ENCODE data around the gene CALU.
A peak's percentile ranks its signal among the peaks of the same experiment; 100 is the strongest.

CALU gene

DNA sequence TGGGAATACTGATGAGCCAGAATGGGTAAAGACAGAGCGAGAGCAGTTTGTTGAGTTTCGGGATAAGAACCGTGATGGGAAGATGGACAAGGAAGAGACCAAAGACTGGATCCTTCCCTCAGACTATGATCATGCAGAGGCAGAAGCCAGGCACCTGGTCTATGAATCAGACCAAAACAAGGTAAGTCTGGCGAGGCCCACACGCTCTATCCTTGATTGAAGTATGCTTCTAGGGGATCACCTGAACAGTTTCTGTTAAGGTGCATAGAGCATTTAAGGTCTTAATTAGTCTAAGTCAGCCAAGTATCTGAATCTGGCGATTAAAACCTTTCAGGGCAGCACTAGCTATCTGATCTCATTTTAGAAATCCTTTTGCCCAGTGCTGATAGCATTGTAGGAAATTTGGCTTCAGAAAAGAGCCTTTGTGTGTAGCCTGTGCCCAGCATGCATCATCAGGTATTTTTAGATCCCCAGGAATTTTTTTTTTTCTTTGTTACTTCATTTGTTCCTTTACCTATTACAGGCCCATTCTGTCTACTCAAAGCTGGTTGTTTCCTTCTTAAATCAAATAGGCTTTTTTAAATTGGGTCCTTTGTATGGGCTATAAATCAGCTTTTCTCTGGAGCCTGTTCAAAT lies 28.4 kb downstream of the CALU start:
- no peak overlapping the region for H3K4me3 Mint-ChIP-seq
- no peaks in the 10 kb centered on the region for H3K27me3 Mint-ChIP-seq
- no peaks in the 10 kb centered on the region for H3K9me3 Mint-ChIP-seq
- H3K4me1 Mint-ChIP-seq, result no peaks in the 10 kb centered on the region
- ATAC-seq (replicated peaks; ENCODE audit: extremely low read depth, poor library complexity, severe bottlenecking), result no peak
- DNase-seq (ENCODE audit: low spot score in 2 of 2), result no peak
- no peak overlapping the region for H3K27ac Mint-ChIP-seq (ENCODE audit: low read depth)
- H3K36me3 Mint-ChIP-seq (ENCODE audit: insufficient read depth), result peaks cover 34% of the 10 kb centered on the region

DNA sequence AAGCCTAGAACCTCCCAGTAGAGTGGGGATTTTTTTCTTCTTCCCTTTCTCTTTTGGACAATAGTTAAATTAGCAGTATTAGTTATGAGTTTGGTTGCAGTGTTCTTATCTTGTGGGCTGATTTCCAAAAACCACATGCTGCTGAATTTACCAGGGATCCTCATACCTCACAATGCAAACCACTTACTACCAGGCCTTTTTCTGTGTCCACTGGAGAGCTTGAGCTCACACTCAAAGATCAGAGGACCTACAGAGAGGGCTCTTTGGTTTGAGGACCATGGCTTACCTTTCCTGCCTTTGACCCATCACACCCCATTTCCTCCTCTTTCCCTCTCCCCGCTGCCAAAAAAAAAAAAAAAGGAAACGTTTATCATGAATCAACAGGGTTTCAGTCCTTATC lies 31.1 kb downstream of the CALU start:
- Mint-ChIP-seq H3K36me3 (ENCODE audit: insufficient read depth) (peaks cover 33% of the 10 kb centered on the region), H3K27me3 (no peaks in the 10 kb centered on the region), H3K27ac (ENCODE audit: low read depth) (no peak overlapping the region), H3K4me3 (no peak overlapping the region), H3K9me3 (no peaks in the 10 kb centered on the region), H3K4me1 (no peaks in the 10 kb centered on the region)
- ATAC-seq (replicated peaks; ENCODE audit: extremely low read depth, poor library complexity, severe bottlenecking) (no peak), DNase-seq (ENCODE audit: low spot score in 2 of 2) (no peak)

DNA sequence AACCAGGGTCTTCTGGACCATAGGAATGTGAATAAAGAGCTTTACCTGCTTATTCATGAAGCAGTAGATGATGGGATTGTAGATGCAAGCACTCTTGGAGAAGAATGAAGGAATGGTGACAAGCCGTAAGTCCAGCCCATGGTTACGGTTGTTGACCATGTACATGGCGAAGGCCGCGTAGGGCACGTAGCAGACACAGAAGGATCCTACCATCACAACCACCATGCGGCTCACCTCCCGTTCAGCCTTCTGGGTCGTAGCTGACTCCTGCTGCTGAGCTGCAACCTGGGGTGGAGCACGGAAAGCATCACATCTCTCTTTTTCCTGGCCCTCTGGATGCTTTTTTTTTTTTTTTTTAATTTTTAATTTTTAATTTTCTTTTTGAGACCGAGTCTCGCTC lies 34.4 kb downstream of the CALU start:
- ATAC-seq (replicated peaks; ENCODE audit: extremely low read depth, poor library complexity, severe bottlenecking), result no peak
- H3K4me1 Mint-ChIP-seq, result no peaks in the 10 kb centered on the region
- DNase-seq (ENCODE audit: low spot score in 2 of 2), result no peak
- H3K4me3 Mint-ChIP-seq, result no peak overlapping the region
- H3K27ac Mint-ChIP-seq (ENCODE audit: low read depth), result no peak overlapping the region
- no peaks in the 10 kb centered on the region for H3K27me3 Mint-ChIP-seq
- peaks cover 20% of the 10 kb centered on the region for H3K36me3 Mint-ChIP-seq (ENCODE audit: insufficient read depth)
- peaks cover 8% of the 10 kb centered on the region for H3K9me3 Mint-ChIP-seq

GRCh38 chr7:128774029-128774689 lies 35.0 kb downstream of the CALU start:
- ATAC-seq (replicated peaks; ENCODE audit: extremely low read depth, poor library complexity, severe bottlenecking) (no peak), DNase-seq (ENCODE audit: low spot score in 2 of 2) (no peak)
- H3K4me1 Mint-ChIP-seq, result no peaks in the 10 kb centered on the region
- no peaks in the 10 kb centered on the region for H3K27me3 Mint-ChIP-seq
- no peak overlapping the region for H3K27ac Mint-ChIP-seq (ENCODE audit: low read depth)
- H3K9me3 Mint-ChIP-seq, result peaks cover 8% of the 10 kb centered on the region
- H3K4me3 Mint-ChIP-seq, result no peak overlapping the region
- H3K36me3 Mint-ChIP-seq (ENCODE audit: insufficient read depth), result peaks cover 17% of the 10 kb centered on the region

DNA sequence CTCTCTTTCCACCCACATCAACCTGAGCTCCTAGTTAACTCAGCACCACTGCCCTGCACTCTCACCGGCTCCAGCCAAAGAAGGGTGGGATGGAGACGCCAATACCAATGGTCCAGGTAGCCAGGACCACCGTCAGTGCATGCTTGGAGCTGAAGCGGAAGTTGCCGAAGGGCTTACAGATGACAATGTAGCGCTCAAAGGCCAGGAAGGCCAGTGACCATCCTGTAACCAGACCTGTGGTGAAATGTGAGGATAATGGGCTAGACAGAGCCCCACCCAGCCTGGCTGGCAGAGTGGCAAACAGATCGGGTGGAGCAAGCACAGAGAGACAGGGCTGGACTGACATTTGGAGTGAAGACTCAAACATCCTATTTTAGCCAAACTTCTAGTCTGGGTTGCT lies 35.8 kb downstream of the CALU start:
- Mint-ChIP-seq H3K27ac (ENCODE audit: low read depth) (no peak overlapping the region), H3K27me3 (no peaks in the 10 kb centered on the region), H3K36me3 (ENCODE audit: insufficient read depth) (peaks cover 11% of the 10 kb centered on the region), H3K4me1 (no peaks in the 10 kb centered on the region), H3K4me3 (no peak overlapping the region), H3K9me3 (peaks cover 8% of the 10 kb centered on the region)
- no peak for DNase-seq (ENCODE audit: low spot score in 2 of 2)
- no peak for ATAC-seq (replicated peaks; ENCODE audit: extremely low read depth, poor library complexity, severe bottlenecking)

- Mint-ChIP-seq H3K36me3 (ENCODE audit: insufficient read depth) (peaks cover 8% of the 10 kb centered on the region), H3K4me3 (no peak within 1 kb of the TSS), H3K4me1 (no peaks in the 10 kb centered on the region), H3K27me3 (no peaks in the 10 kb centered on the region), H3K27ac (ENCODE audit: low read depth) (no peak within 1 kb of the TSS), H3K9me3 (peaks cover 8% of the 10 kb centered on the region)
- ATAC-seq (replicated peaks; ENCODE audit: extremely low read depth, poor library complexity, severe bottlenecking) (no peak), DNase-seq (ENCODE audit: low spot score in 2 of 2) (no peak)
These were observed 36.8 kb downstream of the CALU start, which contains the start of gene OPN1SW for GRCh38 chr7:128775744-128776474. Gene OPN1SW, minus strand, starts transcription at chr7:128775794. Its CDS starts 13 bp downstream, at chr7:128775781.

DNA sequence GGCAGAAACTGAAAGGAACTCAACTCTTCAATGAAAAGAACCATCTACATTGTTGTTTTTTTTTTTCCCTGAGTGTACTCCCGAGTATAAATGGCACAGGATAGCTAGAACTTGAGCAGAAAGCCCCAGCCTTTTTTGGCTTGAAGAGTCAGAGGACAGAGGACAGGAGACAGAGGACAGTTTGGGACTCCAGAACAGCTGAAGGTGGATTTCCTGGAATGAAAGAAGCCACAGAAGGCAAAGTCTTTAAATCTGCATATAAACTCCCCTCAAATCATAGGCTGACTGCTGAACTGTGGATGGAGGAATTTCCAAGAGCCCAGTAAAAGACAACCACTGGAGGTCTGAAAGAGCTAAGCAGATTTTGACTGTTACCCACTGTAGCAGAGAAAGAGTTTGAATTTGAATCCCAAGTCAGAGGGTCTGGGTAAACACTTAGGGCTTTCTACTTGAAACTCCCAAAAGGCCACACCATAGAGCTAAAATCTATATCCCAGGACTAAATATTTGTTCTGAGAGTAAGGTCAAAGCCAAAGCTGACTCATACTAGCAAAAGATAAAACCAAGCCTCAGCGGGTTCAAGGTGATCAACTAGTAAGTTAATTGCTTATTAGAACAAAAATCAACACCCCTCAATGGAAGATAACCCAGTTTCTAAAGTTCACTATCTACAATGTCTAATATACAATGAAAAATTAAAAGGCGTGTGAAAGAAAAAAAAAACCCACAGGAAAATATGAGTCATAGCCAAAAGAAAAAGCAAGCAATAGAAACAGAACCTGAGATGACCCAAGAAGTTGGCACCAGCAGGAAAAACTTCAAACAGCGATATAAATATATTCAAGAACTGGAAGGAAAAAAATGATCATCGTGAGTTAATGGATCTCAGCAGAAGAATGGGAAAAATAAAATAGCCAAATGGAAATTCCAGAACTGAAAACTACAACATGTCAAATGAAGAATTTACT lies 38.3 kb downstream of the CALU start:
- Mint-ChIP-seq H3K4me1 (no peaks in the 10 kb centered on the region), H3K27ac (ENCODE audit: low read depth) (peak overlapping the region; percentile 44), H3K9me3 (peaks cover 8% of the 10 kb centered on the region), H3K36me3 (ENCODE audit: insufficient read depth) (peaks cover 4% of the 10 kb centered on the region), H3K27me3 (no peaks in the 10 kb centered on the region), H3K4me3 (no peak overlapping the region)
- ATAC-seq (replicated peaks; ENCODE audit: extremely low read depth, poor library complexity, severe bottlenecking) (no peak), DNase-seq (ENCODE audit: low spot score in 2 of 2) (no peak)

DNA sequence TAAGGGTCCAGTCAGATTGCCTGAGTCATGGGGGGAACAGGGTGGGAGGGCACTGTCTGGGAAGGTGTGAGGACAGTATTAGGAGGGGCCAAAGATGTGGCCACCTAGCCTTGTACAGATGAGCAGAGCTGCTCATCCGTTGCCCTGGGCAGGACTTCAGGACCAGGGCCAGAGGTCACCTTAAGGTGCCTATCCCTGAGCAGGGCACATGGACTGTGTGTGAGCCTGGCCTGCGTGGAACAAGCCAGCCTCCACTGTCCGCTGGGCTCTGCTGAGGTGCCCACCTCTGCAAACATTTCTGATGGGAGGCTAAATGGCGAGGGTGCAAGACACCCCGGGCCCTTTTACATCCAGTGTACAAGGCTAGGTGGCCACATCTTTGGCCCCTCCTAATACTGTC lies 39.8 kb downstream of the CALU start:
- Mint-ChIP-seq H3K4me3 (no peak overlapping the region), H3K27me3 (no peaks in the 10 kb centered on the region), H3K9me3 (peaks cover 8% of the 10 kb centered on the region), H3K27ac (ENCODE audit: low read depth) (no peak overlapping the region), H3K36me3 (ENCODE audit: insufficient read depth) (peaks cover 4% of the 10 kb centered on the region), H3K4me1 (no peaks in the 10 kb centered on the region)
- DNase-seq (ENCODE audit: low spot score in 2 of 2) (no peak), ATAC-seq (replicated peaks; ENCODE audit: extremely low read depth, poor library complexity, severe bottlenecking) (no peak)

GRCh38 chr7:128781126-128781525 lies 42.0 kb downstream of the CALU start:
- DNase-seq (ENCODE audit: low spot score in 2 of 2), result no peak
- Mint-ChIP-seq H3K27ac (ENCODE audit: low read depth) (no peak overlapping the region), H3K4me3 (no peak overlapping the region), H3K4me1 (no peaks in the 10 kb centered on the region), H3K9me3 (peaks cover 8% of the 10 kb centered on the region), H3K27me3 (no peaks in the 10 kb centered on the region), H3K36me3 (ENCODE audit: insufficient read depth) (no peaks in the 10 kb centered on the region)
- no peak for ATAC-seq (replicated peaks; ENCODE audit: extremely low read depth, poor library complexity, severe bottlenecking)

- Mint-ChIP-seq H3K27me3 (no peaks in the 10 kb centered on the region), H3K36me3 (ENCODE audit: insufficient read depth) (no peaks in the 10 kb centered on the region), H3K9me3 (peaks cover 8% of the 10 kb centered on the region), H3K27ac (ENCODE audit: low read depth) (no peak overlapping the region), H3K4me3 (no peak overlapping the region), H3K4me1 (no peaks in the 10 kb centered on the region)
- no peak for ATAC-seq (replicated peaks; ENCODE audit: extremely low read depth, poor library complexity, severe bottlenecking)
- DNase-seq (ENCODE audit: low spot score in 2 of 2), result no peak
These were observed 42.7 kb downstream of the CALU start for GRCh38 chr7:128781851-128782250.

- DNase-seq (ENCODE audit: low spot score in 2 of 2), result no peak
- no peak overlapping the region for H3K27ac Mint-ChIP-seq (ENCODE audit: low read depth)
- H3K4me1 Mint-ChIP-seq, result no peaks in the 10 kb centered on the region
- H3K4me3 Mint-ChIP-seq, result no peak overlapping the region
- no peak for ATAC-seq (replicated peaks; ENCODE audit: extremely low read depth, poor library complexity, severe bottlenecking)
- H3K9me3 Mint-ChIP-seq, result no peaks in the 10 kb centered on the region
- no peaks in the 10 kb centered on the region for H3K27me3 Mint-ChIP-seq
- no peaks in the 10 kb centered on the region for H3K36me3 Mint-ChIP-seq (ENCODE audit: insufficient read depth)
These were observed 44.1 kb downstream of the CALU start for GRCh38 chr7:128783143-128783861.

- DNase-seq (ENCODE audit: low spot score in 2 of 2), result no peak
- no peak overlapping the region for H3K27ac Mint-ChIP-seq (ENCODE audit: low read depth)
- no peaks in the 10 kb centered on the region for H3K27me3 Mint-ChIP-seq
These were observed 46.6 kb downstream of the CALU start for GRCh38 chr7:128785738-128786137.

More at GRCh38 chr7:128785738-128786137, 46.6 kb downstream of the CALU start:
- Mint-ChIP-seq H3K9me3 (no peaks in the 10 kb centered on the region), H3K36me3 (ENCODE audit: insufficient read depth) (peaks cover 3% of the 10 kb centered on the region), H3K4me1 (peaks cover 6% of the 10 kb centered on the region), H3K4me3 (no peak overlapping the region)
- ATAC-seq (replicated peaks; ENCODE audit: extremely low read depth, poor library complexity, severe bottlenecking), result no peak

Data from central memory CD8-positive, alpha-beta T cell (primary cell).